ENCODE data around the gene POFUT2.

The POFUT2 gene, protein sequence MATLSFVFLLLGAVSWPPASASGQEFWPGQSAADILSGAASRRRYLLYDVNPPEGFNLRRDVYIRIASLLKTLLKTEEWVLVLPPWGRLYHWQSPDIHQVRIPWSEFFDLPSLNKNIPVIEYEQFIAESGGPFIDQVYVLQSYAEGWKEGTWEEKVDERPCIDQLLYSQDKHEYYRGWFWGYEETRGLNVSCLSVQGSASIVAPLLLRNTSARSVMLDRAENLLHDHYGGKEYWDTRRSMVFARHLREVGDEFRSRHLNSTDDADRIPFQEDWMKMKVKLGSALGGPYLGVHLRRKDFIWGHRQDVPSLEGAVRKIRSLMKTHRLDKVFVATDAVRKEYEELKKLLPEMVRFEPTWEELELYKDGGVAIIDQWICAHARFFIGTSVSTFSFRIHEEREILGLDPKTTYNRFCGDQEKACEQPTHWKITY

DNA sequence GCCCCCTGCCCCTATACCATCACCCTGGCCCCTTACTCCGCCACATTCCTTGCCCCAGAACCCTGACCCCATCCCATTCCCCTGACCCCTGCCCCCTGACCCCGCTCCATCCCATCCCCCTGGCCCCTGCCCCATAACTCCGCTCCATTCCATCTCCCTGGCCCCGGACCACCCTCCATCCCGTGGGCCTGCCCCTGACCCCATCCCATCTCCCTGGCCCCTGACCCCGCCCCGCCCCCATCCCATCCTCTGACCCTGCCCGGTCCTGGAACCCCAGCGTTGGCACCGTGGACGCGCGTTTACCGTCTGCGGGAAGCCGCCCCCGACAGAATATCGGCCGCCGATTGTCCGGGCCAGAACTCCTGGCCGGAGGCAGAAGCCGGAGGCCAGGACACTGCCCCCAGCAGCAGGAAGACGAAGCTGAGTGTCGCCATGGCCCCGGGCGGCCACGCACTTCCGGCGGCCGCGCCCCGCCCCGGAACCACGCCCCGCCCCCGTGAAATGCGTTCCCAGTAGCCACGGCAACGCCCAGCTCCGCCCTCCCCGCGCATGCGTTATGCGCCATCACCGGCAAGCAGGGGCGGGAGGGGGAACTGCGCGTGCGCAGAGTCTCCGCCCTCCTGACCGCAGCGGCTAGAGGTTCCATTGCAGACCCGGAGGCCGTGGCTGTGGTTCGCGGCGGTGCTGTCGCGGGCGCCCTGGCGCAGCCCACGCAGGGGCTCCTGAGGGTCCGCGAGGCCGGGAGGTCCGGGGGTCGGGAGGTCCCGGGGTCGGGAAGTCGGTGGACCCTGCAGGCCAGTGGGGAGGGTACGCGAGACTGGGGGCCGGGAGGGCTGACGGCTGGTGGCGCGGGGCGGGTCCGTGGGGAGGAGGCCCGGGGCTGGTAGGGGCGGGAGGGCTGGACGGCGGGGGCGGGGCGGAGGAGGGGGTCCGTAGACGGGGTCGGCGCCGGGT, at the start of gene POFUT2:
POFUT2 (minus strand) TSS at position 458 of the 954 bp plus-strand sequence; CDS start at position 434, 24 bp downstream.
- DNase-seq: peak; percentile 99

DNA sequence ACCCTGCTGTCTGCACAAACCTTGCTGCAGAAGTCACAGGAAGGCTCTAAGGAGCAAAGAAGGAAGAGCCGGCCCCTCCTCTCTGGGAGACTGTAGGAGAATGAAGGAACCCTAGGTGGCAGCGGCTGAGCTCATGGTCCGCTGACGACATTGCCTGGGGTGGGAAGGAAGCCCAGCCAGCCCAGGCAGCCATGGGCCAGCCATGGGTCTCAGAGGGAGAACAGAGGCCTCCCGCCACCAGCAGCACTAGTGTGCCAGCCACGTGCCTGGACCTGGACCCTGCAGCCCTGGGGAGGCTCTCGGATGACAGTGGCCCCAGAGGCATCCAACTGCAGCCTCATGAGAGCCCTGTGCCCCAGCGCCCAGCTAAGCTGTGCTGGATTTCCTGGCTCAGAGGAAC, 49.2 kb upstream of the POFUT2 start:
- no peak for DNase-seq

DNA sequence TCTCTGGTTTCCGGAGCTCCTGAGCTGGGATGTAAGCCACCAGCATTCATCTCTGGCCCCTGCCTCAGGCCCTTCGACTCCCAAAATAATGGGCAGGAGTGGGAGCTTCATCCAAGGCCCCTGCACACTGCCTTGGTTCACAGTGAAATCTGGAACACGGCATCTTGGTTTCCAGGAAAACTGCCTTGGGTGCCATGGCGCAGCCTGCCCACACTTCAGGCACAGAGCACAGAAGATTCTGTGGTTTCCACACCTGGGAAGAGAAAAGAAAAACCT, 48.8 kb upstream of the POFUT2 start:
- no peak for DNase-seq

DNA sequence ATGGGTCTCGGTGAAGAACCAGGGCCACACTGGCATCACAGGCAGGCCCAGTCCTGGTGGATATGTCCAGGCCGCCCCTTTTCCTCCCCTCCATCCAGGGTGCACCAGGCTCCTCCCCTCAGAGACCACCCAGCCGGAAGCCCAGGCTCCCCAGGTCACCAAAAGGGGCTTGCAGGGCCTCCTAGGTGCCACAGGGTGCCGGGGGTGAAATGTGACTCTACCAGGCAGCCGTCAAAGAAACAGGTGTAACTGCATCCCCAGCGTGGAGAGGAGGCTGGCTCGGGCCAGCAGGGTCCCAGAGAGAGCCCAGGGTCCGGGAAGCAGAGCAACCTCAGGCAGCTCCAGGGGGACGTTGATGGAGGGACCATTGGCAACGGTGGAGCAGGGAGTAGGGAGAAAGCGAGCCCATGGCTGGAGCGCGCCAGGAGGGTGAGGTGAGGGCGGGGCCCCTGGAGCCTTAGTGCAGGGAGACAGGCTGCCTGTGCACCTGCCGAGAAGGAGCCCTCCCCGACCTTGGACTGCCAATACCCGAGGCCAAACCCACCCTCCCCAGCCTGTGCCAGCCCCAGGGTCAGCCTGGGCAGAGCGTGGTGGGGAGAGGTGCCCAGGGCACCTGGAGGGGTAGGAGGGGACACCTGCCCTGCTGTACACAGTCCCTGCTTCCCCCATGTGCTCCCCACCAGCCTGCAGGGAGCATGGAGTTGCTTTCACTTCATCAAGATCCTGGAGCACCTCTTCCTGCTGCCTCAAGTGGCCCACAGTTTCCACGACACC, 48.3 kb upstream of the POFUT2 start:
- no peak for DNase-seq

DNA sequence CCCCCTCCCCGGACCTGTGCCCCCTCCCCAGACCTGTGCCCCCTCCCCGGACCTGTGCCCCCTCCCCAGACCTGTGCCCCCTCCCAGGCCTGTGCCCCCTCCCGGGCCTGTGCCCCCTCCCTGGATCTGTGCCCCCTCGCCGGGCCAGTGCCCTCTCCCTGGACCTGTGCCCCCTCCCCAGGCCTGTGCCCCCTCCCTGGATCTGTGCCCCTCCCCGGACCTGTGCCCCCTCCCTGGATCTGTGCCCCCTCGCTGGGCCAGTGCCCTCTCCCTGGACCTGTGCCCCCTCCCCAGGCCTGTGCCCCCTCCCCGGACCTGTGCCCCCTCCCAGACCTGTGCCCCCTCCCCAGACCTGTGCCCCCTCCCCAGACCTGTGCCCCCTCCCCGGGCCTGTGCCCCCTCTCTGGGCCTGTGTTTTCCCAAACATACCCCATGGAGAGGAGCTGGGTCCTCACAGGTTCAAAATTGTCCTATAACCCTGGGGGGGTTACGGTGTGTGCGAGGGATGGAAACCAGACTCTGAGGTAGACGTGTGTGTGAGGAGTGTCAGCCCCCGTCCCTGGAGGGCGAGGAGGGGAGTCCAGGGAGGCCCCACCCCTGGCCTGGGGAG, 47.6 kb upstream of the POFUT2 start:
- DNase-seq: no peak

DNA sequence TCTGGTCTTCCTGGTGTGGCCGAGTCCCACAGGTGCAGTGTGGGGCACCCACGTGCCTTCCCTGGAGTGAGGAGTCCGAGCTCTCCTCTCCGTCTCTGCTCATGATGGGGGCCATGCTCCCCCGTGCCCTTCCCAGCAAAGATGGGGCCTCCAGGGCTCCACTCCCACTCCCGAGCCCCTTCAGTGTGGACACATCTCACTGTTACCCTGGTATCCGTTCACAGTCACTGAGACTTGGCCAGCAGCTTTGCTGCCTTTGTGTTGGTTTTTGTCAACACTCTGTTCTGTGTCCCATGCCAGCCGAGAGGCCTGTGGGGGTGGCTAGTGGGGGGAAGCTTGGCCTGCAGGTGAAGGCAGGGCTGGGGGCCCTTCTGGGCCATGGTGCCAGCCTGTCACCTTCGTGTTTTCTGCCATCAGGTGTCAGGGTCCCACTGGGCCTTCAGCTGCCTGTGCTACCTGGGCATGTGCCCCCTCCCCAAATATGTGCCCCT, 46.9 kb upstream of the POFUT2 start:
- DNase-seq: no peak

DNA sequence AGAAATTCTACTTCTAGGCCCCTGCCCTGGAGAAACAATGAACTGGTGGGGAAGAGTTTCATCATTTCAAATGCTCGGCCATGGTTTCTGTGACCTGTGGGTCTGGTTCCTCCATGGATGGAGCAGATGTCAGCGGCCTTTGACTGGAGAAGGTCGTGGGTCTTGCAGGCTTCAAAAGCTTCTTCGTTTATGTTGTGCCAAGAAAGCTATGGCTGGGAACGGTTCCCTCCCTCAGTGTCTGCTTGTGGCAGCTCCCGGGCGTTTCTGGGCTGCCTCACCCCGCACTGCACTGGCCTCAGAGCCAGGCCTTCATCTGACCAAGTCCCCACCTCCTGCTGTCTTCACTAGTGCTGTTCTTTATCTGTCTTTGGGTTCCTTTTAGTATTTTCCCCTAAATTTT, 46.4 kb upstream of the POFUT2 start:
- no peak for DNase-seq

DNA sequence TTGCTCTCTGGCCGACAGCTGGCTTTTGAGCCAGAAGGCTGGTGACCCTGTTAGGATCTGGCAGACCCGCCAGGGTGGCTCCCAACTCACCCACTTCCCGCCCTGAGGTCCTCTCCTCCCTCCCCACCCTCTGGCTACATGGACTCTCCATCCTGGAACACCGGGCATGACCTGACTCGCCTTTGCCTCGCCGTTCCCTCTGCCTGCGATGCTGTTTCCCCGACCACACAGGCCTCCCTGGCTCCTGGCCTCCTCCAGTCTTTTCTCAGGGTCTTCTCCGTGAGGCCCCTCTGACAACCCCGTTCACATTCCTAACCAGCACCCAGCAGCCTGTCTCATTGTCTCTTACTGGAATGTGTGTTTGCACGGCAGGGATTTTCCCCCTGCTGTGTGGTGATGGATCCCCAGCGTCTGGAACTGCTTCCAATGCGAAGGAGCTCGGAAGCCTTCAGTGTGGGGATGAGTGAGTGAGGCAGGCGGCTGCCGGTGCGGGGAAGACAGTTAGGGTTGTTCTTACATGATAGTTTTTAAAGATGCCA, 46.0 kb upstream of the POFUT2 start:
- DNase-seq: no peak

DNA sequence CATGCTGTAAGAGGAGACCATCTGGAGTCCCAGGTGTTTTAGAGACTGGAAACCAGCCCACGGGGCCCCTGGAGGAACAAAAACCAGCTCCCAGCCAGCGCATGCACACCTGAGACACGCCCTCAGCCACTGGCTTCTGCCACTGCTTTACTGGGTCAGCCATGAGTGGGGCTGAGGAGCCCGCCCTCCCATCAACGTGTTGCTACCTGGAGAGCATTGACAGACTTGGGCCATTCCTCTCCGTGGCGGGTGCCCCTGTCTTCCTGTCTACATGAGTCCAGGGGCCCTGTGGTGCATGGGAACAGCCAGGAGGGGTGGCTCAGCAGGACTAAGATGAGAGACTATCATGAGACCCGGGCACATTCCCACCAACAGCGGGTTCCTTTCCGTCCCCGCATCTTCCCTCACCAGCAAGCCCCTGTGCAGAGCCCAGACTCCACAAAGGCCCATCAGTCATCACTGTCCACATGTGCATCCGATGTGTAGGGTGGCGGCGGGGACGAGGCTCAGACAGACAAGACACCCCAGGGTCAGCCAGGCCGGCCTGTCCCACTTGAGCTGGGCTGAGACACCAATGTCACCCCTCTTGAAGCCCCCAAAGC, 45.4 kb upstream of the POFUT2 start:
- no peak for DNase-seq

DNA sequence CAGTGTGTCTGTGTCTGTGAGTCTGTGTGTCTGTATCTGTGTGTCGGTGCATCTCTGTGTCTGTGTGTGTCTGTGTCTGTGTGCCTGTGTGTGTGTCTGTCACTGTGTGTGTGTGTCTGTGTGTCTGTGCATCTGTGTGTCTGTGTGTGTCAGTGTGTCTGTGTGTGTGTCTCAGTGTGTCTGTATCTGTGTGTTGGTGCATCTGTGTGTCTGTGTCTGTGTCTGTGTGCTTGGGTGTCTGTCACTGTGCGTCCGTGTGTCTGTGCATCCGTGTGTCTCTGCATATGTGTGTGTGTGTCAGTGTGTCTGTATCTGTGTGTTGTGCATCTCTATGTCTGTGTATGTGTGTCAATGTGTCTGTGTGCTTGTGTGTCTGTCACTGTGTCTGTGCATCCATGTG, 44.7 kb upstream of the POFUT2 start:
- no peak for DNase-seq

DNA sequence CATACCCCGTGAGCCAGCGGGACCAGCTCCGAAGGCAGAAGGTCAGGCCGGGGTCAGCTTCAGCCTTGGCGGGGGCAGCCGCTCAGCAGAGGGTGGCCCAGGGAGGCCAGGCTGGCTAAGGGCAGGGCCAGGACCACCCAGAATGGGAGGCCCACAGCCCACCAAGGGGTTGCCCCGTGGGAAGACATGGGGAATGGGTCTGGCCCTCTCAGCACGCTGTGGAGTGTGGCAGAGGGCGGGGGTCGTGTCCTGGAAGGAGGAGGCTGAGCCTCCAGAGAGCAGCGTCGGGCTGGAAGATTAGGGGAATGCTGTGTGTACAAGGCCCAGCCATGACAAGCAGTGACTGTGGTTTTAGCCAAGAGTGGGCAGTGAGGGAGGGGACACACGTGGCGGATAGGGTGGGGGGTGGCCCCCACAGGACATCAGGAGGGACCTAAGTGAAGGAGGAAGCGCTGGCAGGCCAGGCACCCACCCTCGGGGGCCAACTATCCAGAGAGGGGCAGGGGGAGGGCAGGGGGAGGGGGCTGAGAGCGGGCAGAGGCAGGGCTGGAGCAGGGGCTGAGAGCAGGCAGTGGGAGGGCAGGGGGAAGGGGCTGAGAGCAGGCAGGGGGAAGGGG, 43.9 kb upstream of the POFUT2 start:
- DNase-seq: no peak

DNA sequence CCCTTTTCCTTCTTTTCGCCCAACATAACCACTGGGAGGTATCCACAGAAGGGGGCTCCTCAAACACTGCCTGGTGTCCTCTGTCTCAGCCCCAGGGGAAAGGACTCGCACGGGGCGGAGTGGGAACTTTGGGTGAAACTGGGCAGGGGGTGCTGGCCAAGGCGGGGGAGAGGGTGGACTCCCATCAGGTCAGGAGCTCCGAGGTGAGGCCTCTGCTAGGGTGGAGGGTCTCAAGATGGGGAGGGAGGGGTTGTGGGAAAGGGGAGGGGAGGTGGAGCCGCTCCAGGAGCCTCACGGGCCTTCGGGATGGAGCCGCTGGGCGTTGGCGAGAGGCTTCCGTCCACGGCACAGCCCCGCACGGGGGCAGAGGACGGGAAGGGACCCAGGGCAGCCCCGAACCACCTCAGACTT, 43.2 kb upstream of the POFUT2 start:
- DNase-seq: no peak

DNA sequence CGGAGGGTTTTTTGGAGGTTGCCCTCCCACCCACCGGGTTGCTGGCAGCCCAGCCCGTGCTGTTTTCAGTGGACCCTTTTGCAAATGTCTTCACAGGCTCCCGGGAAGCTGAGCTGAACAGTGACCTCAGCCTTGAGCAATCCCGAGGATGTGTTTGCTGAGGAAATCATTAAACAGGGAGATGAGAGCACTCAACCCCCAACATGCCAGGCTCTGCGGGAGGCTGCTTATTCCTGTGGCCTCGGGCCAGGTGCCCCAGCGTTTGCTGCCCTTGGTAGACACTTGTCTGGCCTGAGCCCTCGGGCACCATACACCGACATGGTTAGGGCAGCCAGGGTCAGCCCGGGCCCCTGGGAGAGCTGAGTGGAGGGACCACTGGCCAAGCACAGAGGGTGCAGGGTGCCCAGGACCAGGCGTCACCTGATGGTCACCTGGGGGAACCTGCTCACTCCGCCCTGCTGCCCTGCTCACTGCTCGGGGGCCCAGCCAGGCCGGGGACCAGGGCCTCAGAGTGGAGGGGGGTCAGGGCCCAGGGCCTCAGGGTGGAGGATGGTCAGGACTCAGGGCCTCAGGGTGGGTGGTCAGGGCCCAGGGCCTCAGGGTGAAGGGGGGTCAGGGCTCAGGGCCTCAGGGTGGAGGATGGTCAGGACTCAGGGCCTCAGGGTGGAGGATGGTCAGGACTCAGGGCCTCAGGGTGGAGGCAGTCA, 42.5 kb upstream of the POFUT2 start:
- no peak for DNase-seq

DNA sequence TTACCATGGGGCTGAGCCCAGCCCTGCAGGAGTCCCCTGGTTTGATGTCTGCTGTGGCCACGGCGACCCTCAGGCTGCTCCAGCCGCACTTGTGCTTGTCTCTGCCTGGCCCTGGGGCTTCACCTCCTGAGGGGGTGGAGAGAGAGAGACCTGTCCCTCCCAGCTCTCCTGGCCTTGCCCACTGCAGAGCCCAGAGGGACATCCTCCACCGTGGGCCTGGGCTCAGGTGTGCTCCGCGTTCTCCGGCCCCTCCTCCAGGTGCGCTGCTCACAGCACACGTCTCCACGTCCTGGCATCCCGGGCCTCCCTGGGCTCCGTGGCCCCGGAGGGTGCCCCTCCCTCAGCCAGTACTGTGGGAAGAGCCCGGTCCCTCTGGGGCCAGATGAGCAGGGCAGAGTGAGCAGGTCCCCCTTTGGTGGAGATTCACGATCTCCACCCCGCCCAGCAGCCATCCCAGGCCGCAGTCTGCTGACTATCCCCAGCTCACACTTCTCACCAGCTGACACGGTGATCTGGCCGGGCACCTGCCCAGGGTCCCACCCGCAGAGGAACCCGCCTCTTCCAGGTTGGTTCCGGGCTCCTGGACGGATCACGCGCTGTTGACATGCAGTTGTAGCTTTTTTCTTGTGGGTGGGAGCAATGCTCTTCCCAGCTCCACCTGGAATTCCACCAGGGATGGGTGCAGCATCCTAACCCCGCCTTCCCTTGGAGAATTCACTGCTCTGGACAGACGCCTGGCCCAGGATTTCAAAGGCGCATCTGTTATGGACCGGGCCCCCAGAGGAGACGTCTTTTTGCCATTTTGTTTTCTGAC, 41.8 kb upstream of the POFUT2 start:
- DNase-seq: no peak

DNA sequence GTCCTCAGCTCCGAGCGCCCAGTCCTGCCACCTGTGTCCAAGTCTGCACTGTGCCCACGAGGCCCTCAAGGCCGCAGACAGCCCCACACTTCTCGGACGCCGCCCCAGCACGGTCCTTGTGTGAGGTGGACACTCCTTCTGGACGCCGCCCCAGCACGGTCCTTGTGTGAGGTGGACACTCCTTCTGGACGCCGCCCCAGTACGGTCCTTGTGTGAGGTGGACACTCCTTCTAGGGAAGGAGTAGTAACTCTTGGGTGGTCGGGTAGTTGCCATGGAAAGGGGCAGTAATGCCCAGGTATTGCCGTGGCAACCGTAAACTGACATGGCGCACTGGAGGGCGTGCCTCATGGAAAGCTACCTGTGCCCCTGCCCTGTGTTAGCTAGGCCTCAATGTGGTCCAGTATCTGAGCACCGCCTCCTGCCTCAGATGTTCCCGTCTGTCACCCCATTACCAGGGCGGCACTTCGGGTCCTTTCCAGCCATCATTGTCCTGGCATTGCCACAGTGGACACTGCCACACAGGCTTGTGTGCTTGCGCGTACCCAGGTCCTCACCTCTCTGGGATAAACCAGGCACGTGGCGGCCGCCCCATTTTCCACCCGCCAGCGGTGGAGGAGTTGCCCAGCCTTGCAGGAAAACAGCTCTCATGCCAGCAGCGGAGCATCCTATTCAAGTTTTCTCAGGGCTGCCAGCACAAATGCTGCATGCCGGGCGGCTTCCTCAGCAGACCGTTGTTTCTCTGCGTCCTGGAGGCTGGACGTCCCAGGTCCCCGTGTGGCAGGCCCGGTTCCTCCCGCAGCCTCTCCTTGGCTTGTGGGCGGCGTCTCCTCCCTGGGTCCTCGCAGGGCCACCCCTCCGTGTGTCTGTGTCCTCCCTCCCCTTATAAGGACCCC, 40.8 kb upstream of the POFUT2 start:
- DNase-seq: no peak

DNA sequence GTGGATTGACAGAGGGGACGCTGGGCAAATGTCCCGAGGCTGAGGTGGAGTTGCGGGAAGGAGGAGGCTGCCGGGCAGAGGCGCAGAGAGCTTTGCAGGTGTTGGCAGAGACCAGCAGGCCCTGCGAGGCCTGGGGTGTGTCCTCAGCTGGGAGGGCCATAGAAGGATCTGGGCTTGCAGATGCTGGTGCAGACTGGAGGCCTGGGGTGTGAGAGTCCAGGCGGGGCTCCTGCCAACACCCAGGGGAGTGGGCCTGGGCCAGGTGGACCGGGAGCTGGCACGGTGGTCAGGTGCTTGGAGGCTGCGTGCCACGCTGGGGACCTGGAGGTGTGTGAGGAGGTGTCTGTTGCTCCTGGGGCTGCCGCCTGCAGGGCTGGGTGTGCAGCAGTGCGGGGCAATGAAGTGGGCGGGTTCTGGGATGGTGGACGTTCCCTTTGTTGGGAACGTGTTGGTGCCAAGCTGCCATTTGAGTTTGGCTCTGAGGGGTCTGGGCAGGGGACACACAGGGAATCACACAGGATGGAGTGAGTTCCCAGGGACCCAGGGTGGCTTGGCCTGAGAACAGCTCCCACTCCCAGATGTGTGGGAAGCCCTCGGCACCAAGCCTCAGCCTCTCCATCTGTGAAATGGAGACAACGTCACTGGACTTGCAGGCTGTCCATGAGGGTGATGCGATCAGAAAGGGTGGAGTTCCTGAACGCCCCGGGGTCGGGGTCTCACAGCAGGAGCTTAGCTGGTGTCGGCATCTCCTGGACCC, 39.9 kb upstream of the POFUT2 start:
- DNase-seq: no peak

DNA sequence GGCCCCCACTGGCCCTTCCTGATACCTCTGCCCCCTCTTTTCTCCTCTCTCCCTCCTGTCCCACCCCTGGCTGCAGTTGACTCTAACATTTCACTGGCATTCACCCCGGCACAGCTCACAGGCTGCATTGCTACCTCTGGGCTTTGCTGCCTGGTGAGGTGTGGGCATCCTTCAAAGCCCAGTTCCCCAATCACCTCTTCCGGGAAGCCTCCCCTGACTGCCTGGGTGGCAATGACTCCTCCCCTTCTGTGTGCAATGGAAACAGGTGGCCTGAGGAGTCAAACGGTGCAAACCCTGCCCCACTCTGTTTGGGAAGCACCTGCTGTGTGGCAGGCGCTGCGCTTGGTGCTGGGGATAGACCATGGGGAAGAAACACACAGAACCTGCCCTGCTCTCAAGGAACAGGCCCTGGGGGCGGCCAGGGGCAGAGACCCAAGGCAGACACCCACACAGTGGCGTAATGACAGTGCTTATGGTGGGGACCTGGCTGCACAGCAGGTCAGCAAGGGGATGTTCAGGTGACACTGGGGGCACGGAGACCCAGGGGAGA, 39.3 kb upstream of the POFUT2 start:
- no peak for DNase-seq

All from stimulated activated CD4-positive, alpha-beta T cell treated with anti-CD3 and anti-CD28 coated beads, Interleukin-12 subunit alpha, Interleukin-12 subunit beta, amount 100 ng/mL, for 4 hours (primary cell).